ENCODE measurements around the gene SYCP3. TPM values are rescaled to one million over a fixed set of nuclear protein-coding genes. Genes with fewer than 3 reads are reported as not detected.

SYCP3 gene
- total RNA-seq, 4 donors from 2014 or later = 0.24 TPM; not detected in 3

DNA sequence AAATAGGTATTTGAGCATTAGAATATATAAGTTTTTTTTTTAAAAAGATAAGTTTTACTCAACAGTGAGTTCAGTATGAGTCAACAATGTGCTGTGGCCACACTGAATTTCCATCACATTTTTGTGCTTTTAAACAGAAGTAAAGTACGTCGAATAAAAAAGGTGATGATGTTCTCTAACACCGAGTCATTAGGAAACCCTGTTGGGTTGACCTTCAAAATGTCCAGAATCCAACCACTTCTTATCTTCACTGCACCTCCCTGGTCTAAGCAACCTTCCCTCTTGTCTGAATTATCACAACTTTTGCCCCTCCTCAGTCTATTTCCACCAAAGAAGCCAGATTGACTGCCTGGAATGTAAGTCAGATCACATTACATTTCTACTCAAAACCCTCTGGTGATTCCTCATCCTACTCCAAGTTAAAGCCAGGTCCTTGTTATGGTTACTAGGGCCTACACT, 43.0 kb upstream of the SYCP3 start:
- TF ChIP-seq POLR2AphosphoS5 (IDR thresholded peaks at IDR 0.05) (no peak), POLR2A (IDR thresholded peaks at IDR 0.05) (no peak), CTCF (IDR thresholded peaks at IDR 0.05) (no peak), EP300 (IDR thresholded peaks at IDR 0.05) (no peak)
- no peak overlapping the region for H3K4me3 ChIP-seq
- WGBS = 83% methylated on average over 3 of the region's 3 CpGs

GRCh38 chr12:101781834-101782233, 42.6 kb upstream of the SYCP3 start:
- H3K27ac ChIP-seq = no peak overlapping the region
- no peak for DNase-seq (ENCODE audit: low spot score in 2 of 2)
- TF ChIP-seq POLR2AphosphoS5 (IDR thresholded peaks at IDR 0.05) (no peak), POLR2A (IDR thresholded peaks at IDR 0.05) (no peak), CTCF (IDR thresholded peaks at IDR 0.05) (no peak), EP300 (IDR thresholded peaks at IDR 0.05) (no peak)
- H3K9me3 ChIP-seq = no peaks in the 10 kb centered on the region
- no peaks in the 10 kb centered on the region for H3K4me1 ChIP-seq
- no peak overlapping the region for H3K4me3 ChIP-seq
- H3K27me3 ChIP-seq = no peaks in the 10 kb centered on the region
- 94% methylated on average over 3 of the region's 3 CpGs for WGBS
- peaks cover 23% of the 10 kb centered on the region for H3K36me3 ChIP-seq

More for the DNA sequence above, 43.0 kb upstream of the SYCP3 start:
- Histone ChIP-seq H3K36me3 (peaks cover 23% of the 10 kb centered on the region), H3K27ac (no peak overlapping the region), H3K27me3 (no peaks in the 10 kb centered on the region), H3K9me3 (no peaks in the 10 kb centered on the region), H3K4me1 (no peaks in the 10 kb centered on the region)
- DNase-seq (ENCODE audit: low spot score in 2 of 2) = no peak

DNA sequence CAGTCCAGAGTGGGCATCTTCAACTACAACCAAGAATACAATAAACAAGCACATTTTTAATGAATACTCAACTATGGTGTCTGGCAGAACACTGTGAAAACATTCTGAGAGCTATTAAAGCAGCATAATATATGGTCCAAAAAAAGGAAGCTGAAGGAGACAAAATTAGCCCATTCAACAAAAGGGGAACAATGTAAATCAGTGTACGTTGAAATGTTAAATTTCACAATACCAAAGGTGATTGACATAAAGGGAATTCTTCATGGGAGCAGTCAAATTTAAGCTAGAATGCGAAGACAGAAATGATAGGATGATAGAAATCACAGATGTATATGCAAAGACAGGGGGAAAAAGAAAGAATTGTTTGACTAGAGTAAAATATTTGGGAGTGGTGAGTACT, 41.3 kb upstream of the SYCP3 start:
- no peak for DNase-seq (ENCODE audit: low spot score in 2 of 2)
- H3K27ac ChIP-seq = no peak overlapping the region
- no peaks in the 10 kb centered on the region for H3K9me3 ChIP-seq
- no peak overlapping the region for H3K4me3 ChIP-seq
- TF ChIP-seq POLR2A (IDR thresholded peaks at IDR 0.05) (no peak), EP300 (IDR thresholded peaks at IDR 0.05) (no peak), POLR2AphosphoS5 (IDR thresholded peaks at IDR 0.05) (no peak), CTCF (IDR thresholded peaks at IDR 0.05) (no peak)
- no peaks in the 10 kb centered on the region for H3K27me3 ChIP-seq
- no peaks in the 10 kb centered on the region for H3K4me1 ChIP-seq
- H3K36me3 ChIP-seq = peaks cover 27% of the 10 kb centered on the region
- WGBS = 81% methylated on average over 2 of the region's 2 CpGs

- Histone ChIP-seq H3K27me3 (no peaks in the 10 kb centered on the region), H3K36me3 (peaks cover 17% of the 10 kb centered on the region), H3K4me1 (no peaks in the 10 kb centered on the region), H3K27ac (no peak overlapping the region), H3K4me3 (no peak overlapping the region), H3K9me3 (no peaks in the 10 kb centered on the region)
- WGBS = 93% methylated on average over 6 of the region's 6 CpGs
- no peak for DNase-seq (ENCODE audit: low spot score in 2 of 2)
- no peak for TF ChIP-seq CTCF (IDR thresholded peaks at IDR 0.05)
- TF ChIP-seq EP300 (IDR thresholded peaks at IDR 0.05) = no peak
- TF ChIP-seq POLR2AphosphoS5 (IDR thresholded peaks at IDR 0.05) = no peak
- TF ChIP-seq POLR2A (IDR thresholded peaks at IDR 0.05) = no peak
These were observed 40.4 kb upstream of the SYCP3 start for GRCh38 chr12:101779626-101780025.

GRCh38 chr12:101779200-101779599, 39.9 kb upstream of the SYCP3 start:
- Histone ChIP-seq H3K27ac (no peak overlapping the region), H3K4me3 (no peak overlapping the region), H3K36me3 (peaks cover 13% of the 10 kb centered on the region), H3K9me3 (no peaks in the 10 kb centered on the region), H3K27me3 (no peaks in the 10 kb centered on the region), H3K4me1 (no peaks in the 10 kb centered on the region)
- TF ChIP-seq EP300 (IDR thresholded peaks at IDR 0.05) = no peak
- TF ChIP-seq POLR2AphosphoS5 (IDR thresholded peaks at IDR 0.05) = no peak
- TF ChIP-seq POLR2A (IDR thresholded peaks at IDR 0.05) = no peak
- TF ChIP-seq CTCF (IDR thresholded peaks at IDR 0.05) = no peak
- WGBS = 92% methylated on average over 3 of the region's 3 CpGs
- DNase-seq (ENCODE audit: low spot score in 2 of 2) = no peak

Data from suprapubic skin (tissue), 4 donors.